BLaER1 treated with 17β-estradiol and CSF1 and Interleukin-3, amounts not matched to agents 10 nM and 100 nM (cell line): ENCODE results near the gene MRNIP.

Experiments
- H3K27ac ChIP-seq, 11 experiments: shearing (Covaris generic); formaldehyde crosslinking; 2 replicates each; pipeline ENCODE4 v1.8.1; 2022
- H3K27me3 ChIP-seq, 11 experiments: shearing (Covaris generic); formaldehyde crosslinking; 2 replicates each; pipeline ENCODE4 v1.8.1; 2022
- H3K36me3 ChIP-seq, 11 experiments: shearing (Covaris generic); formaldehyde crosslinking; 2 replicates each; pipeline ENCODE4 v1.8.1; 2022
- H3K4me1 ChIP-seq, 10 experiments: shearing (Covaris generic); formaldehyde crosslinking; 2 replicates each; pipeline ENCODE4 v1.8.1; 2022
- H3K4me2 ChIP-seq, 11 experiments: shearing (Covaris generic); formaldehyde crosslinking; 2 replicates each; pipeline ENCODE4 v1.8.1; 2022
- H3K4me3 ChIP-seq, 10 experiments: shearing (Covaris generic); formaldehyde crosslinking; 2 replicates each; pipeline ENCODE4 v1.8.1; 2022
- H3K9ac ChIP-seq, 11 experiments: shearing (Covaris generic); formaldehyde crosslinking; 2 replicates each; pipeline ENCODE4 v1.8.1; 2022
- H3K9me3 ChIP-seq, 11 experiments: shearing (Covaris generic); formaldehyde crosslinking; replicated peaks in 1 of 11; 2 replicates each; pipeline ENCODE4 v1.8.1; 2022
- H4K20me1 ChIP-seq, 11 experiments: shearing (Covaris generic); formaldehyde crosslinking; 2 replicates each; pipeline ENCODE4 v1.8.1; 2022
- Cebpa-rat ChIP-seq, 11 experiments: shearing (Covaris generic); IDR thresholded peaks; 2 replicates each; pipeline ENCODE4 v1.8.1; 2022

The MRNIP gene

DNA sequence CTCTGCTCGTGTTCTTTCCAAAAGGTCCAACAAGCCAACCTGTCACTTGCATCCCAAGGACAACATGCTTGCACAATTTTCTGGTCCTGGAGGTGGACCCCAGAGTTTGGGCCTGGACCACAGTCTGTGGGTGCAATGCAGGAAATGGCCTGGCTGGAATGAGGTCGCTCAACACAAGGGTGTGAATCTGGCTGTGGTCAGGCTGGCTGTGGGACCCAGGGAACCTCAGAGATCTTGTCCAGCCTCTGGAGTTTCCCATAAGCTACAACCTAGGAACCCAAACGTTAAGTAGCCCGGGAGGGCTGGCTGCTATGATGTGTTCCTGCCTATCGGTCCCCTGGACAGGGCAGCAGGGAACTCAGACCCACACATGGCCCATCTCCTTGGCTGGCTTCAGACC, 33.6 kb upstream of the MRNIP start:
- TF ChIP-seq Cebpa-rat (IDR thresholded peaks at IDR 0.05) = no peak
- H3K9me3 ChIP-seq = peaks cover 0 to 10% (median 6%) of the 10 kb centered on the region in 11 experiments; a peak in 9 of 22 replicates

DNA sequence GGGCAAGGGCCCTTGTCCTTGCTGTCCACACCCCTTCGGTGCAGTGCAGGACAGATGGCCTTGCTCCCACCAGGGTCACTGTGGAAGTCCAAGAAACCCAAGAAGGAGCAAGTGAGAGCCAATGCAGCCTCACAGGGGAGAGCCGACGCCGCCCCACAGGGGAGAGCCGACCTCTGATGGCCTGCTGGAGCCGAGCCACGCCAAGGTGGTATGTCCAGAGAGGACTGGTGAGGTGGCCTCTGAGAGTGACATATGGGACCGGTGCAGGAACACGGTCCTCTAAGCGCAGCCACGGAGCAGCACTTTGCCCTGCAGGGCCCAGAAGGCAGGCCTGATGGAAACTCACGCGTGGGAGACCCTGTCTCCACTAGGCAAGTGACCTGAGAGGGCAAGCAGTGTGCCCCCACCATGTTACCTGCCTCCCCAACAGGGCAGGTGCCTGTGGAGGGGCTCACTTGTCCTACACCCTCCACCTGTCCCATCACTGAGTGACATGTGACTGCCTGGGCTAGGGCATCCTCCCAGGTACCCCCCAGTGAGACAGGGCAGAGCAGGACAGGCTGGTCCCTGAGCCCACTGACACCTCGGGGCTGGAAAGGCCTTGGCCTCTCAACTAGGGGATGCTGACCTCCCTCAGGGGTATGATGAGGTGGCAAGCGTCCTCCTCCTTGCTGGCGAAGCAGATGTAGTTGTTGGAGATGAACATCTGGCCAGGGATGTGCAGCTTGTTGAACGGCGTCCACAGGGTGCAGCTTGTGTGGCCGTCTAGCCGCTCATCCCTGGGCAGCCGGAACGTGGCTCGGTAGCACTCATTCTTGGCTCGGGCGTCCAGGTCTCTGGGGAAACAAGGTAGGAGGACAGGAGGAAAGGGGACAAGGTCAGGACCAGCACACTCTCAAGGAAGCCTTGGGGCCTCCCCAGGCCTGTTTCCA, 32.4 kb upstream of the MRNIP start:
- no peak for TF ChIP-seq Cebpa-rat (IDR thresholded peaks at IDR 0.05)
- Histone ChIP-seq H3K36me3 (peaks cover 96 to 100% (median 100%) of the 10 kb centered on the region in 11 experiments), H3K27ac (no peak overlapping the region), H3K9me3 (peaks cover 6 to 21% (median 16%) of the 10 kb centered on the region in 11 experiments), H3K4me2 (no peak overlapping the region), H4K20me1 (peaks cover 0 to 68% (median 24%) of the 10 kb centered on the region in 11 experiments; a peak in 16 of 22 replicates), H3K4me1 (no peaks in the 10 kb centered on the region), H3K4me3 (no peak overlapping the region), H3K27me3 (no peaks in the 10 kb centered on the region), H3K9ac (no peak overlapping the region)

More for the DNA sequence above, 33.6 kb upstream of the MRNIP start:
- Histone ChIP-seq H3K36me3 (peaks cover 95 to 100% (median 100%) of the 10 kb centered on the region in 11 experiments), H3K9ac (no peak overlapping the region), H3K27ac (no peak overlapping the region), H3K27me3 (no peaks in the 10 kb centered on the region), H3K4me2 (no peak overlapping the region), H3K4me3 (no peak overlapping the region), H3K4me1 (no peaks in the 10 kb centered on the region), H4K20me1 (peaks cover 0 to 73% (median 24%) of the 10 kb centered on the region in 11 experiments; a peak in 16 of 22 replicates)

DNA sequence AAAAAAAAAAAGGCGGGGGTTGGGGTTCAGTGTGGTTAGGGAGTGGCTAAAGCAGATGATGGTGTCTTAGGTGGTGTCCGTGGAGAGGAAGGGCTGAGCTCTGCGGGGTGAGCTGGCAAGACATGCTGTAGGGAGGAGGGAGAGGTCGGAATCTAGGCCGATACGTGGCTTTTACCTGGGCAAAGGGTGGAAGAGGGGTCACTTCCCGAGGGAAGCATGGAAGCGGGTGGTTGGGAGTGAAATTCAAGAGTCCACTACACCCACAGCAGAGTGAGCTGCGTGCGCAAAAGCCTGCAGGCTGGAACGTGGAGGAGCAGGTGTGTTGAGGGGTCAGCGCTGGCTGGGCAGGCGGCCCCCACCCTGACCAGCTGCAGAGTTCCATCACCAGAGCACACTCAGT, 31.3 kb upstream of the MRNIP start:
- peaks cover 96 to 100% (median 100%) of the 10 kb centered on the region in 11 experiments for H3K36me3 ChIP-seq
- no peak for TF ChIP-seq Cebpa-rat (IDR thresholded peaks at IDR 0.05)
- no peak overlapping the region for H3K27ac ChIP-seq
- H3K4me1 ChIP-seq = no peaks in the 10 kb centered on the region
- peaks cover 17 to 33% (median 27%) of the 10 kb centered on the region in 11 experiments for H3K9me3 ChIP-seq
- peaks cover 0 to 60% (median 16%) of the 10 kb centered on the region in 11 experiments; a peak in 14 of 22 replicates for H4K20me1 ChIP-seq
- H3K9ac ChIP-seq = no peak overlapping the region
- H3K27me3 ChIP-seq = no peaks in the 10 kb centered on the region
- H3K4me3 ChIP-seq = no peak overlapping the region
- no peak overlapping the region for H3K4me2 ChIP-seq

DNA sequence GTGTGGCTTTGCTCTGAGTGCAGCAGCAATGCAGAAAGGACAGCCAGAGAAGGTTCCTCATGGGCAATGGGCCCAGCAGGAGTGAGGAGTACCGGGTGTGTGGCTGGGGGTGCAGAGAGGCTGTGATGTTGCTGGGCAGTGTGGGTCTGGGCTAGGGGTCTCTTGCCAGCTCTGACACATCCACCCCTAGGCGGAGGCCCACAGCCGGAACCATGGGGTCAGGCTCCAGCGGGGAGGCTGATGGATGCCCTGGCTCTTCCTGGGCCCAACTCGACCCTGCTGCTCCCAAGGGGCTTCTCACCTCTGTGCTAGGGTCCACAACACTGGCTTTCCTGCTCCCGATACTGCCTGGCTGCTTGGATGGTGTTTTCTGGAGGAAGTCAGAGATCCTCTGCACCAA, 29.2 kb upstream of the MRNIP start:
- TF ChIP-seq Cebpa-rat (IDR thresholded peaks at IDR 0.05) = no peak
- Histone ChIP-seq H3K36me3 (peaks cover 98 to 100% (median 100%) of the 10 kb centered on the region in 11 experiments), H3K9me3 (peaks cover 38 to 54% (median 48%) of the 10 kb centered on the region in 11 experiments)

DNA sequence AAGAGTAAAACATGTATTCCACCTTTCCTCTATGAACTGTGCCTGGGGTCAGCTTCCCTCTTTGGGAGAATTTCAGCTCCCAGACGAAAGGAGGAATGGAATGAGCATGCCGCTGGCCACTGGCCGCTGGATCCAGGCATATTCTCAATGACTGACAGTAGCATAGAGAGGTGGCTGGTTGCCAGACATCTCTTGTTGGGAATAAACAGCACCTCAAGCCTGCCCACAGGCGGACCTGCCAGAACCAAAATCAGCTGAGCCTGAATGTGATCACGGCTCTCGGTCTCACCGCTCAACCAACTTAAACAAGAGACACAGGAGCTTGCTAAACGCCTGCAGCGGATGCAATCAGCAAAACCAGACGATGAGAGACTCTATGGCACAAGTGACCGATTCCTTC, 28.5 kb upstream of the MRNIP start:
- no peak overlapping the region for H3K9ac ChIP-seq
- peaks cover 0 to 40% (median 11%) of the 10 kb centered on the region in 11 experiments; a peak in 12 of 22 replicates for H4K20me1 ChIP-seq
- H3K4me2 ChIP-seq = no peak overlapping the region
- H3K4me3 ChIP-seq = no peak overlapping the region
- peaks cover 98 to 100% (median 100%) of the 10 kb centered on the region in 11 experiments for H3K36me3 ChIP-seq
- no peaks in the 10 kb centered on the region for H3K27me3 ChIP-seq
- H3K4me1 ChIP-seq = no peaks in the 10 kb centered on the region
- H3K9me3 ChIP-seq = peaks cover 45 to 61% (median 55%) of the 10 kb centered on the region in 11 experiments
- no peak for TF ChIP-seq Cebpa-rat (IDR thresholded peaks at IDR 0.05)
- H3K27ac ChIP-seq = no peak overlapping the region

More for the DNA sequence above, 29.2 kb upstream of the MRNIP start:
- Histone ChIP-seq H3K4me2 (no peak overlapping the region), H4K20me1 (peaks cover 0 to 47% (median 16%) of the 10 kb centered on the region in 11 experiments; a peak in 13 of 22 replicates), H3K27ac (no peak overlapping the region), H3K9ac (no peak overlapping the region), H3K4me3 (no peak overlapping the region), H3K27me3 (no peaks in the 10 kb centered on the region), H3K4me1 (no peaks in the 10 kb centered on the region)

DNA sequence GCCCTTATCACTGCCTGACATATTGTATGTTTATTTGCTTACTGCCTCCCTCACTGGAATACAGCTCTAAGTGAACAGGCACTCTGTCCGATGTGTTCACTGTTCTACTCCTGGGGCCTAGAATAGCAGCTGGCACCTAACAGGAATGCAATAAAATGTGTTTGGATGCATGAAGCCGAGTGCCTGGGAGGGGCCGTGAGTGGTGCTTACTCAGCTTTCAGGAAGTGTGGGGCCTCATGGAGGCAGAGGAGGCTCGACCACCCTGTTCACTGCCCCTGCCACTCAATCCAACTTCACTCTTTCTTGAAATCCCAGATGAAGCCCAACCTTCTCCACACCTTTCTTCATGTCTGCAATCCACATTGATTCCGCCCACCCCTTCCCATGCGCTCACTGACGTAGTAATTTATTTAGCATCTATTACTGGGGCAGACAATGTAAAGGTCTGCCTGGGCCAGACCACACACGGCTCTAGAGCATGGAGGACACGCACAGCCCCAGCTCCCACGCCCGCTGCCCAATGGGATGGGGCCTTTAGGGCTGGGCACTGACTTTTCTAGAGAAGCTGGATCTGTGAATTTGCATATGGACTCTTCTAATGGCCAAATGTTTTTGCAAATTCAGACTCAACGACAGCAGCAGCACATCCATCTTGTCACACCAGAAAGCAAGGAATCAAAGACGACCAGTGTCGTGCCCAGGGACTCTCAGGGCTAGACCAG, 27.7 kb upstream of the MRNIP start:
- Histone ChIP-seq H3K36me3 (peaks cover 93 to 100% (median 98%) of the 10 kb centered on the region in 11 experiments), H3K4me2 (no peak overlapping the region), H3K9me3 (peaks cover 46 to 62% (median 57%) of the 10 kb centered on the region in 11 experiments), H3K27me3 (no peaks in the 10 kb centered on the region), H4K20me1 (peaks cover 0 to 32% (median 7%) of the 10 kb centered on the region in 11 experiments; a peak in 12 of 22 replicates), H3K9ac (no peak overlapping the region), H3K27ac (no peak overlapping the region), H3K4me1 (no peaks in the 10 kb centered on the region), H3K4me3 (no peak overlapping the region)
- TF ChIP-seq Cebpa-rat (IDR thresholded peaks at IDR 0.05) = no peak

DNA sequence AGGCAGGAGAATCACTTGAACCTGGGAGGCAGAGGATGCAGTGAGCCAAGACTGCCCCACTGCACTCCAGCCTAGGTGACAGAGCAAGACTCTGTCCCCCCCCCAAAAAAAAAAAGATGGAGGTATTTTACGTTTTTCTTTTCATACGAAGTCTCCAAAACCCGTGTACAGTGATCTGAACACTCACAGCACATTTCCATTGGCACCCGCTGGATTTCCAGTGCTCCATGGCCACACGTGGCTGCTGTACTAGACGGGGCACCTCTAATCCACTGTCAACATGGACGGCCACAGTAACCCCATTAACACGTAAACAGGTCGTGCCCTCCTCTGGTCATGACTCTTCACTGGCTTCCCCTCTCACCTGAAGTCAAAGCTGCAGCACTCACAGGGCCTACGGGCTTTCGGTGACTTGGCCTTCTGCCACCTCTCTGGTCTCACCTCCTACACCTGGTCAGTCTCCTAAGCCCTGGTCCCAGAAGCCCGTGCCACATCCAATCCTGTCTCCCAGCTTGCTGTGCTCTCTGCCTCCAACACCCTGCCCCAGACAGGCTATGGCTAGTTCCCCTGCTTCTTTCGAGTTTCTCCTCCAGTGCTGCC, 27.0 kb upstream of the MRNIP start:
- no peak overlapping the region for H3K27ac ChIP-seq
- no peaks in the 10 kb centered on the region for H3K27me3 ChIP-seq
- no peak overlapping the region for H3K9ac ChIP-seq
- H3K9me3 ChIP-seq = peaks cover 46 to 62% (median 57%) of the 10 kb centered on the region in 11 experiments
- peaks cover 0 to 32% (median 5%) of the 10 kb centered on the region in 11 experiments; a peak in 11 of 22 replicates for H4K20me1 ChIP-seq
- no peak overlapping the region for H3K4me2 ChIP-seq
- H3K36me3 ChIP-seq = peaks cover 93 to 100% (median 97%) of the 10 kb centered on the region in 11 experiments
- no peak for TF ChIP-seq Cebpa-rat (IDR thresholded peaks at IDR 0.05)
- no peaks in the 10 kb centered on the region for H3K4me1 ChIP-seq
- H3K4me3 ChIP-seq = no peak overlapping the region

DNA sequence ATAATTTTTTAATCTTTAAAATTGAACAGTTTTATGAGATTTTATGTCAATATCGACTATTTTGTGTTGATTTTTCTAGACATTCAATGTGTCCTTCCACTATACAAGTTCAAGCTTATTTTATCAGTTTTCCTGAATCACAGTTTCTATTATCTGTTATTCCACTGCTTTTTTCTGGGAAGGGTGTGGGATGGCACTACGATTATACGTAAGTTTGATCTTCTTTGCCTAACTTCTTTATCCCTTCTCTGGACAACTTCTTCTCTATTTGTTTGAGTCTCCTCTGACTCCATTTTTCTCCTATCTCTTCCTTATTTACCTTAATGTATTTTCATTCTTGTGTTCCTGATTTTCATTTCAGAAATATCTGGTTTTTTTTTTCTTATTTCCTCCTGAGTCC, 24.5 kb upstream of the MRNIP start:
- Histone ChIP-seq H3K4me1 (peaks cover 0 to 13% (median 0%) of the 10 kb centered on the region in 10 experiments; a peak in 4 of 20 replicates), H3K27ac (no peak overlapping the region), H3K9ac (no peak overlapping the region), H3K9me3 (peaks cover 46 to 62% (median 57%) of the 10 kb centered on the region in 11 experiments), H3K27me3 (no peaks in the 10 kb centered on the region), H3K4me3 (peak overlapping the region in 2 of 10 experiments; percentile 13 to 19; a peak in 2 of 20 replicates), H4K20me1 (peaks cover 0 to 40% (median 12%) of the 10 kb centered on the region in 11 experiments; a peak in 15 of 22 replicates), H3K36me3 (peaks cover 95 to 100% (median 98%) of the 10 kb centered on the region in 11 experiments), H3K4me2 (no peak overlapping the region)
- TF ChIP-seq Cebpa-rat (IDR thresholded peaks at IDR 0.05) = no peak
